ENCODE data around the gene ZNF865. TPM values are rescaled to one million over a fixed set of nuclear protein-coding genes. Genes with fewer than 3 reads are reported as not detected.

The ZNF865 gene
- total RNA-seq, 3 donors from 2014 or later (not counting 1 experiment from before 2014, with no cell fraction given) = 18.5 to 22.1 (median 20.9) TPM

DNA sequence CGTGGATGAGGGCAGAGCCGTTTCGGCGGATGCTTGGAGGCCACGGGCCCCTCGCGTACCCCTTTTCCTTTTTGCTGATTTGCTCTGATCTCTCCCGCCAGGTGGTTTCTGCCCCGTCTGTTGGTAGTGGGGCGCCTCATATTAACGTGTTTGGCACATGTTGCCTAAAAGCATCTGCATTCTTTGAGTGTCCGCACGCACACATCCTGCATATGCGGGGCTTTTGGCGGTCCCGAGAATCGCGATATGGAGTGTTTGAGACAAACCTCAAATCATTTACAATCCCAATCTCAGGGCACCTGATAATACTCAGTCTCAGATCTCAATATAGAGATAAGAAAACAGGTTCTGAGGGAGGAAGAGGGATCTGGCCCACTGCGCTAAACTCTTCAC lies 50.2 kb downstream of the ZNF865 start:
- peaks cover 57% of the 10 kb centered on the region for H3K4me1 ChIP-seq (ENCODE audit: control insufficient read depth, insufficient read depth, low read length)
- H3K4me1 Mint-ChIP-seq = peaks cover 48 to 63% of the 10 kb centered on the region in 2 donors
- WGBS (ENCODE audit: insufficient coverage) = under 1% methylated on average over 19 of the region's 19 CpGs

GRCh38 chr19:55656552-55656951 lies 51.1 kb downstream of the ZNF865 start:
- Mint-ChIP-seq H3K27ac (peak overlapping the region; percentile 99 to 100), H3K27me3 (ENCODE audit: low read depth in 2 of 2) (no peaks in the 10 kb centered on the region), H3K4me1 (peaks cover 48 to 64% of the 10 kb centered on the region in 2 donors), H3K9me3 (no peaks in the 10 kb centered on the region), H3K36me3 (peaks cover under 1% of the 10 kb centered on the region), H3K4me3 (peak overlapping the region; percentile 100)
- ATAC-seq = no peak
- H3K27me3 ChIP-seq (ENCODE audit: control insufficient read depth, insufficient read depth, low read length) = no peaks in the 10 kb centered on the region
- no peak for DNase-seq
- H3K9me3 ChIP-seq (ENCODE audit: control insufficient read depth, insufficient read depth, low read length) = no peaks in the 10 kb centered on the region
- no peak overlapping the region for H3K4me3 ChIP-seq (ENCODE audit: low read length)
- TF ChIP-seq, protein P1, sequence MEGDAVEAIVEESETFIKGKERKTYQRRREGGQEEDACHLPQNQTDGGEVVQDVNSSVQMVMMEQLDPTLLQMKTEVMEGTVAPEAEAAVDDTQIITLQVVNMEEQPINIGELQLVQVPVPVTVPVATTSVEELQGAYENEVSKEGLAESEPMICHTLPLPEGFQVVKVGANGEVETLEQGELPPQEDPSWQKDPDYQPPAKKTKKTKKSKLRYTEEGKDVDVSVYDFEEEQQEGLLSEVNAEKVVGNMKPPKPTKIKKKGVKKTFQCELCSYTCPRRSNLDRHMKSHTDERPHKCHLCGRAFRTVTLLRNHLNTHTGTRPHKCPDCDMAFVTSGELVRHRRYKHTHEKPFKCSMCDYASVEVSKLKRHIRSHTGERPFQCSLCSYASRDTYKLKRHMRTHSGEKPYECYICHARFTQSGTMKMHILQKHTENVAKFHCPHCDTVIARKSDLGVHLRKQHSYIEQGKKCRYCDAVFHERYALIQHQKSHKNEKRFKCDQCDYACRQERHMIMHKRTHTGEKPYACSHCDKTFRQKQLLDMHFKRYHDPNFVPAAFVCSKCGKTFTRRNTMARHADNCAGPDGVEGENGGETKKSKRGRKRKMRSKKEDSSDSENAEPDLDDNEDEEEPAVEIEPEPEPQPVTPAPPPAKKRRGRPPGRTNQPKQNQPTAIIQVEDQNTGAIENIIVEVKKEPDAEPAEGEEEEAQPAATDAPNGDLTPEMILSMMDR (IDR thresholded peaks at IDR 0.05) = no peak
- peaks cover 29% of the 10 kb centered on the region for H3K36me3 ChIP-seq (ENCODE audit: control insufficient read depth, insufficient read depth, low read length)
- WGBS (ENCODE audit: insufficient coverage) = 50% methylated on average over 7 of the region's 7 CpGs
- H3K27ac ChIP-seq (ENCODE audit: low read length) = no peak overlapping the region
- H3K4me1 ChIP-seq (ENCODE audit: control insufficient read depth, insufficient read depth, low read length) = peaks cover 59% of the 10 kb centered on the region
- intact Hi-C loops (cut with micrococcal nuclease) = loop anchor here (10.0 kb wide), 2 partner anchors 658 to 1462 kb away; partner anchors contain the start of genes TSEN34 and ZSCAN5A

More for the DNA sequence above, 50.2 kb downstream of the ZNF865 start:
- TF ChIP-seq, protein P1 (IDR thresholded peaks at IDR 0.05) = no peak
- H3K27me3 ChIP-seq (ENCODE audit: control insufficient read depth, insufficient read depth, low read length) = no peaks in the 10 kb centered on the region
- peak overlapping the region; percentile 100 for H3K27ac ChIP-seq (ENCODE audit: low read length)
- H3K4me3 Mint-ChIP-seq = peak overlapping the region; percentile 100
- H3K9me3 ChIP-seq (ENCODE audit: control insufficient read depth, insufficient read depth, low read length) = no peaks in the 10 kb centered on the region
- DNase-seq = no peak
- H3K36me3 ChIP-seq (ENCODE audit: control insufficient read depth, insufficient read depth, low read length) = peaks cover 20% of the 10 kb centered on the region
- intact Hi-C loops (cut with micrococcal nuclease) = loop anchor here (2.0 to 10.0 kb wide), 3 partner anchors 19 to 1461 kb away; partner anchors contain the start of genes EPN1, TSEN34 and ZSCAN5A
- H3K9me3 Mint-ChIP-seq = no peaks in the 10 kb centered on the region
- H3K27me3 Mint-ChIP-seq (ENCODE audit: low read depth in 2 of 2) = peaks cover 0 to 3% of the 10 kb centered on the region in 2 donors
- H3K27ac Mint-ChIP-seq = peak overlapping the region; percentile 99 to 100
- H3K36me3 Mint-ChIP-seq = no peaks in the 10 kb centered on the region
- peak overlapping the region; percentile 65 for H3K4me3 ChIP-seq (ENCODE audit: low read length)
- ATAC-seq = no peak

DNA sequence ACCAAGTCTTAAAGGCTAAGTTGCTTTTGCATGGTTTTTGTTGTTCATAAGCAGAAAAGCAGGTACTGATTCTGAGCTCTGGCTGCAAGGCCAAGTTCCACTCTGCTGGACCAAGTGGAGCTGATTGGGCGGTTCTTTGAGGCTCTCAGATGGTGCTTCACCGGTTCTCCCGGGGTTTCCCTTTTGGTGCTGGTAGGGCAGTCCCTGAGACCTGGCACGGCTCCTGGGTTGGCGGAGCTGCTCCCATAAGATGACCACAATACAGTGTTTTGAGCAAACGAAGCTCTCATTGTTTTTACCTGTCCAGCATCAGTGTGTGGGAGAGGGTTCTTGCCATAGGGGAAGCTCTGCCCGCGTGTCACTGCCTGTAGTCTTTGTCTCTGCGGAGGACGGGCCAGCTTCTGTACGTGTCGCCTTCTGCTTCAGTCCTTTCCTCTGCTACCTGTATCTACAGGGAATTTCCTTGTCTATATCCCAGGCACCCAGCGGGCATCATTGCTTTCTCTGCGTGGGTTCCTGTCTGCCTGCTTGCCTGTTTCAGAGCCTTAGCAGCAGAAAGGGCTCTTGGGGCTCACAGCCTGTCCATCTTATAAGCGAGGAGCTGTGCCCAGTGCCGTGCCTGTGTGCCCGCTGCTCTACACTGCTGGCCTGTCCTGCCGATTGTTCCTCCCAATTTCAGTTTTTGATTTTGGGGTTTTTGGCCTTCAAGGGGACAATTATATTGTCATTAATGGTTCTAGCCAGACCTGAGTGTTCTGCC lies 51.7 kb downstream of the ZNF865 start:
- DNase-seq (peak in 1 of 2 donors; percentile 45), ATAC-seq (no peak)
- Histone ChIP-seq H3K4me3 (ENCODE audit: low read length) (no peak overlapping the region), H3K27ac (ENCODE audit: low read length) (no peak overlapping the region), H3K4me1 (ENCODE audit: control insufficient read depth, insufficient read depth, low read length) (peaks cover 59% of the 10 kb centered on the region), H3K36me3 (ENCODE audit: control insufficient read depth, insufficient read depth, low read length) (peaks cover 35% of the 10 kb centered on the region), H3K9me3 (ENCODE audit: control insufficient read depth, insufficient read depth, low read length) (no peaks in the 10 kb centered on the region), H3K27me3 (ENCODE audit: control insufficient read depth, insufficient read depth, low read length) (no peaks in the 10 kb centered on the region)
- 41% methylated on average over 18 of the region's 18 CpGs for WGBS (ENCODE audit: insufficient coverage)
- H3K4me3 Mint-ChIP-seq = peak overlapping the region; percentile 100
- TF ChIP-seq, protein P1 (IDR thresholded peaks at IDR 0.05) = no peak
- intact Hi-C loops (cut with micrococcal nuclease) = loop anchor here (10.0 kb wide), 2 partner anchors 658 to 1462 kb away; partner anchors contain the start of genes TSEN34 and ZSCAN5A
- H3K27me3 Mint-ChIP-seq (ENCODE audit: low read depth in 2 of 2) = no peaks in the 10 kb centered on the region
- peak overlapping the region; percentile 99 to 100 for H3K27ac Mint-ChIP-seq
- H3K36me3 Mint-ChIP-seq = peaks cover 6% of the 10 kb centered on the region
- no peaks in the 10 kb centered on the region for H3K9me3 Mint-ChIP-seq
- peaks cover 54 to 68% of the 10 kb centered on the region in 2 donors for H3K4me1 Mint-ChIP-seq

All from natural killer cell (primary cell).